ENCODE data around the gene TFF2. TPM values are rescaled to one million over a fixed set of nuclear protein-coding genes. Genes with fewer than 3 reads are reported as not detected.

The TFF2 gene
- polyA plus RNA-seq, 1 of the 3 experiments (the other 2 are of a cell fraction) = not detected

- H3F3A ChIP-seq (replicated peaks; ENCODE audit: insufficient read depth) = no peaks in the 10 kb centered on the region
Observed at GRCh38 chr21:42319851-42320572, 30.8 kb downstream of the TFF2 start.

More at GRCh38 chr21:42319851-42320572, 30.8 kb downstream of the TFF2 start:
- Histone ChIP-seq H3K4me2 (no peak overlapping the region), H2AFZ (ENCODE audit: low read depth) (no peak overlapping the region), H3K4me3 (ENCODE audit: low read depth in 2 of 2, low read length in 1 of 2) (no peak overlapping the region), H3K4me1 (ENCODE audit: control insufficient read depth in 1 of 2, insufficient read depth in 2 of 2, low read depth in 1 of 2, low read length in 1 of 2) (no peaks in the 10 kb centered on the region), H3K9me3 (no peaks in the 10 kb centered on the region), H3K27ac (ENCODE audit: low read depth in 2 of 2, low read length in 1 of 2) (no peak overlapping the region), H3K79me2 (ENCODE audit: insufficient read depth) (no peaks in the 10 kb centered on the region), H4K20me1 (ENCODE audit: insufficient read depth) (no peaks in the 10 kb centered on the region), H3K9me2 (no peaks in the 10 kb centered on the region), H3K9ac (no peak overlapping the region), H3K36me3 (replicated peaks in 1 of 2; ENCODE audit: control insufficient read depth in 1 of 2, insufficient read depth in 2 of 2, low read length in 1 of 2) (no peaks in the 10 kb centered on the region), H3K27me3 (ENCODE audit: insufficient read depth) (no peaks in the 10 kb centered on the region)
- no peak for DNase-seq
- POLR2A ChIA-PET = no interaction called here
- TF ChIP-seq, protein P1, sequence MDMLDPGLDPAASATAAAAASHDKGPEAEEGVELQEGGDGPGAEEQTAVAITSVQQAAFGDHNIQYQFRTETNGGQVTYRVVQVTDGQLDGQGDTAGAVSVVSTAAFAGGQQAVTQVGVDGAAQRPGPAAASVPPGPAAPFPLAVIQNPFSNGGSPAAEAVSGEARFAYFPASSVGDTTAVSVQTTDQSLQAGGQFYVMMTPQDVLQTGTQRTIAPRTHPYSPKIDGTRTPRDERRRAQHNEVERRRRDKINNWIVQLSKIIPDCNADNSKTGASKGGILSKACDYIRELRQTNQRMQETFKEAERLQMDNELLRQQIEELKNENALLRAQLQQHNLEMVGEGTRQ (IDR thresholded peaks at IDR 0.05; ENCODE audit: borderline replicate concordance, low read depth, low read length) = no peak
- TF ChIP-seq NRF1 (IDR thresholded peaks at IDR 0.05; ENCODE audit: low read depth, low read length) = no peak
- no peak for TF ChIP-seq RCOR1 (IDR thresholded peaks at IDR 0.05; ENCODE audit: low read length)
- TF ChIP-seq EP300 (IDR thresholded peaks at IDR 0.05; ENCODE audit: borderline replicate concordance in 1 of 2, low read depth in 1 of 2, low read length in 1 of 2) = no peak
- no peak for TF ChIP-seq JUND (IDR thresholded peaks at IDR 0.05)
- TF ChIP-seq TAF1 (IDR thresholded peaks at IDR 0.05; ENCODE audit: borderline replicate concordance, low read depth, low read length) = no peak
- TF ChIP-seq, protein P2, sequence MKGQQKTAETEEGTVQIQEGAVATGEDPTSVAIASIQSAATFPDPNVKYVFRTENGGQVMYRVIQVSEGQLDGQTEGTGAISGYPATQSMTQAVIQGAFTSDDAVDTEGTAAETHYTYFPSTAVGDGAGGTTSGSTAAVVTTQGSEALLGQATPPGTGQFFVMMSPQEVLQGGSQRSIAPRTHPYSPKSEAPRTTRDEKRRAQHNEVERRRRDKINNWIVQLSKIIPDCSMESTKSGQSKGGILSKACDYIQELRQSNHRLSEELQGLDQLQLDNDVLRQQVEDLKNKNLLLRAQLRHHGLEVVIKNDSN (IDR thresholded peaks at IDR 0.05; ENCODE audit: borderline replicate concordance, low read depth) = no peak
- TF ChIP-seq TCF12 (IDR thresholded peaks at IDR 0.05) = no peak
- no peak for TF ChIP-seq ELF1 (IDR thresholded peaks at IDR 0.05)
- TF ChIP-seq EZH2phosphoT487 (IDR thresholded peaks at IDR 0.05; ENCODE audit: borderline replicate concordance, low read depth) = no peak
- no peak for TF ChIP-seq RAD21 (IDR thresholded peaks at IDR 0.05; ENCODE audit: low read length)
- TF ChIP-seq, protein P3, sequence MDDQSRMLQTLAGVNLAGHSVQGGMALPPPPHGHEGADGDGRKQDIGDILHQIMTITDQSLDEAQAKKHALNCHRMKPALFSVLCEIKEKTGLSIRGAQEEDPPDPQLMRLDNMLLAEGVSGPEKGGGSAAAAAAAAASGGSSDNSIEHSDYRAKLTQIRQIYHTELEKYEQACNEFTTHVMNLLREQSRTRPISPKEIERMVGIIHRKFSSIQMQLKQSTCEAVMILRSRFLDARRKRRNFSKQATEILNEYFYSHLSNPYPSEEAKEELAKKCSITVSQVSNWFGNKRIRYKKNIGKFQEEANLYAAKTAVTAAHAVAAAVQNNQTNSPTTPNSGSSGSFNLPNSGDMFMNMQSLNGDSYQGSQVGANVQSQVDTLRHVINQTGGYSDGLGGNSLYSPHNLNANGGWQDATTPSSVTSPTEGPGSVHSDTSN (IDR thresholded peaks at IDR 0.05) = no peak
- no peak for TF ChIP-seq ZBTB33 (IDR thresholded peaks at IDR 0.05; ENCODE audit: borderline replicate concordance, low read depth)
- TF ChIP-seq, protein P4, sequence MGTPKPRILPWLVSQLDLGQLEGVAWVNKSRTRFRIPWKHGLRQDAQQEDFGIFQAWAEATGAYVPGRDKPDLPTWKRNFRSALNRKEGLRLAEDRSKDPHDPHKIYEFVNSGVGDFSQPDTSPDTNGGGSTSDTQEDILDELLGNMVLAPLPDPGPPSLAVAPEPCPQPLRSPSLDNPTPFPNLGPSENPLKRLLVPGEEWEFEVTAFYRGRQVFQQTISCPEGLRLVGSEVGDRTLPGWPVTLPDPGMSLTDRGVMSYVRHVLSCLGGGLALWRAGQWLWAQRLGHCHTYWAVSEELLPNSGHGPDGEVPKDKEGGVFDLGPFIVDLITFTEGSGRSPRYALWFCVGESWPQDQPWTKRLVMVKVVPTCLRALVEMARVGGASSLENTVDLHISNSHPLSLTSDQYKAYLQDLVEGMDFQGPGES (IDR thresholded peaks at IDR 0.05; ENCODE audit: low read depth, low read length) = no peak
- no peak for TF ChIP-seq CHD2 (IDR thresholded peaks at IDR 0.05; ENCODE audit: low read length, partially characterized antibody)
- WGBS (ENCODE audit: low lambda C conversion rate) = 57% methylated on average over 7 of the region's 17 CpGs
- CTCF ChIA-PET = interaction anchor here (2.3 kb wide), 1 partner anchor 10 kb away, joined by 12 read pairs; no protein-coding TSS in a partner anchor

All from SK-N-SH (cell line).